ENCODE measurements around the gene VTA1. TPM values are rescaled to one million over a fixed set of nuclear protein-coding genes. Genes with fewer than 3 reads are reported as not detected.
A peak's percentile ranks its signal among the peaks of the same experiment; 100 is the strongest.

The VTA1 gene
- total and polyA plus RNA-seq, 2 of the 13 experiments (the other 11 are each of a cell fraction or from before 2014, with no cell fraction given) = 70.7 to 89.1 TPM

DNA sequence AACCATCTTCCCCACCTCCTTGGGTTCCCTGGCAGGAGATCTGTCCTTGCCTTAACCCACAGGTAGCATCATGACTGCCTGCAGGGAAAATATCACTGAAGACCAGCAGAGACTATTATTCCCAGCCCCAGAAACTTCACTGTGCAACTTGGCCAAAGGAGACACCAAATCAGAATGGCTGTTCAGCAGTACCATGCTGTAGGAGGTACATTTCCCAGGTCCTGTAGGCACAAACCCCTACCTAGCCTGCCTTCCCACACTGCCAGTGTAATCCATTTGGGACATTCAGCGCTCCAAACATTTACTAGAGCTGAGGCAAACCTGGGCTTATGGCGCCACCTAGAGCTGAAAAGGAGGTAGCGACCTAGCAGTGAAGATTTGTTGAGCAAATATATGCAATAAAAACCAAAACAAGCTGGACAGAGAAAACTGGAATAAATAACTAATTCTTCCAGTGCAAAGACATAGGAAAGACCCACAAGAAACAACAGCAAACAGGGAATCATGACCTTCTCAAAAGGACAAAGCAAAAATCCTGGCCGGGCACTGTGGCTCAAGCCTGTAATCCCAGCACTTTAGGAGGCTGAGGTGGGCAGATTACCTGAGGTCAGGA lies 60.3 kb downstream of the VTA1 start (continued):
- TF ChIP-seq, protein P1, sequence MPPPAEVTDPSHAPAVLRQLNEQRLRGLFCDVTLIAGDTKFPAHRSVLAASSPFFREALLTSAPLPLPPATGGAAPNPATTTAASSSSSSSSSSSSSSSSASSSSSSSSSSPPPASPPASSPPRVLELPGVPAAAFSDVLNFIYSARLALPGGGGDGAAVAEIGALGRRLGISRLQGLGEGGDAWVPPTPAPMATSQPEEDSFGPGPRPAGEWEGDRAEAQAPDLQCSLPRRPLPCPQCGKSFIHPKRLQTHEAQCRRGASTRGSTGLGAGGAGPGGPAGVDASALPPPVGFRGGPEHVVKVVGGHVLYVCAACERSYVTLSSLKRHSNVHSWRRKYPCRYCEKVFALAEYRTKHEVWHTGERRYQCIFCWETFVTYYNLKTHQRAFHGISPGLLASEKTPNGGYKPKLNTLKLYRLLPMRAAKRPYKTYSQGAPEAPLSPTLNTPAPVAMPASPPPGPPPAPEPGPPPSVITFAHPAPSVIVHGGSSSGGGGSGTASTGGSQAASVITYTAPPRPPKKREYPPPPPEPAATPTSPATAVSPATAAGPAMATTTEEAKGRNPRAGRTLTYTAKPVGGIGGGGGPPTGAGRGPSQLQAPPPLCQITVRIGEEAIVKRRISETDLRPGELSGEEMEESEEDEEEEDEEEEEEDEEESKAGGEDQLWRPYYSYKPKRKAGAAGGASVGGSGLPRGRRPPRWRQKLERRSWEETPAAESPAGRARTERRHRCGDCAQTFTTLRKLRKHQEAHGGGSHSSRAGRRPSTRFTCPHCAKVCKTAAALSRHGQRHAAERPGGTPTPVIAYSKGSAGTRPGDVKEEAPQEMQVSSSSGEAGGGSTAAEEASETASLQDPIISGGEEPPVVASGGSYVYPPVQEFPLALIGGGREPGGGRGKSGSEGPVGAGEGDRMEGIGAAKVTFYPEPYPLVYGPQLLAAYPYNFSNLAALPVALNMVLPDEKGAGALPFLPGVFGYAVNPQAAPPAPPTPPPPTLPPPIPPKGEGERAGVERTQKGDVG (CRISPR knock-in tag; IDR thresholded peaks at IDR 0.05; ENCODE audit: borderline replicate concordance) = no peak
- TF ChIP-seq GATAD1 (CRISPR knock-in tag; IDR thresholded peaks at IDR 0.05) = peak; percentile 28; the same call in 1 of the 2 replicates
- no peak for TF ChIP-seq ZNF230 (CRISPR knock-in tag; IDR thresholded peaks at IDR 0.05)
- TF ChIP-seq KLF6 (CRISPR knock-in tag; IDR thresholded peaks at IDR 0.05) = no peak
- TF ChIP-seq, protein P2, sequence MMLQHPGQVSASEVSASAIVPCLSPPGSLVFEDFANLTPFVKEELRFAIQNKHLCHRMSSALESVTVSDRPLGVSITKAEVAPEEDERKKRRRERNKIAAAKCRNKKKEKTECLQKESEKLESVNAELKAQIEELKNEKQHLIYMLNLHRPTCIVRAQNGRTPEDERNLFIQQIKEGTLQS (CRISPR knock-in tag; IDR thresholded peaks at IDR 0.05) = no peak
- no peak for TF ChIP-seq ZSCAN25 (CRISPR knock-in tag; IDR thresholded peaks at IDR 0.05)
- TF ChIP-seq, protein P3, sequence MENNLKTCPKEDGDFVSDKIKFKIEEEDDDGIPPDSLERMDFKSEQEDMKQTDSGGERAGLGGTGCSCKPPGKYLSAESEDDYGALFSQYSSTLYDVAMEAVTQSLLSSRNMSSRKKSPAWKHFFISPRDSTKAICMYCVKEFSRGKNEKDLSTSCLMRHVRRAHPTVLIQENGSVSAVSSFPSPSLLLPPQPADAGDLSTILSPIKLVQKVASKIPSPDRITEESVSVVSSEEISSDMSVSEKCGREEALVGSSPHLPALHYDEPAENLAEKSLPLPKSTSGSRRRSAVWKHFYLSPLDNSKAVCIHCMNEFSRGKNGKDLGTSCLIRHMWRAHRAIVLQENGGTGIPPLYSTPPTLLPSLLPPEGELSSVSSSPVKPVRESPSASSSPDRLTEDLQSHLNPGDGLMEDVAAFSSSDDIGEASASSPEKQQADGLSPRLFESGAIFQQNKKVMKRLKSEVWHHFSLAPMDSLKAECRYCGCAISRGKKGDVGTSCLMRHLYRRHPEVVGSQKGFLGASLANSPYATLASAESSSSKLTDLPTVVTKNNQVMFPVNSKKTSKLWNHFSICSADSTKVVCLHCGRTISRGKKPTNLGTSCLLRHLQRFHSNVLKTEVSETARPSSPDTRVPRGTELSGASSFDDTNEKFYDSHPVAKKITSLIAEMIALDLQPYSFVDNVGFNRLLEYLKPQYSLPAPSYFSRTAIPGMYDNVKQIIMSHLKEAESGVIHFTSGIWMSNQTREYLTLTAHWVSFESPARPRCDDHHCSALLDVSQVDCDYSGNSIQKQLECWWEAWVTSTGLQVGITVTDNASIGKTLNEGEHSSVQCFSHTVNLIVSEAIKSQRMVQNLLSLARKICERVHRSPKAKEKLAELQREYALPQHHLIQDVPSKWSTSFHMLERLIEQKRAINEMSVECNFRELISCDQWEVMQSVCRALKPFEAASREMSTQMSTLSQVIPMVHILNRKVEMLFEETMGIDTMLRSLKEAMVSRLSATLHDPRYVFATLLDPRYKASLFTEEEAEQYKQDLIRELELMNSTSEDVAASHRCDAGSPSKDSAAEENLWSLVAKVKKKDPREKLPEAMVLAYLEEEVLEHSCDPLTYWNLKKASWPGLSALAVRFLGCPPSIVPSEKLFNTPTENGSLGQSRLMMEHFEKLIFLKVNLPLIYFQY (CRISPR knock-in tag; IDR thresholded peaks at IDR 0.05; ENCODE audit: borderline replicate concordance) = no peak
- TF ChIP-seq GPN1 (CRISPR knock-in tag; IDR thresholded peaks at IDR 0.05; ENCODE audit: borderline replicate concordance) = no peak
- TF ChIP-seq NFE2L2 (IDR thresholded peaks at IDR 0.05; ENCODE audit: low read length) = no peak
- no peak for TF ChIP-seq ZNF614 (CRISPR knock-in tag; IDR thresholded peaks at IDR 0.05; ENCODE audit: borderline replicate concordance)
- TF ChIP-seq, protein P4, sequence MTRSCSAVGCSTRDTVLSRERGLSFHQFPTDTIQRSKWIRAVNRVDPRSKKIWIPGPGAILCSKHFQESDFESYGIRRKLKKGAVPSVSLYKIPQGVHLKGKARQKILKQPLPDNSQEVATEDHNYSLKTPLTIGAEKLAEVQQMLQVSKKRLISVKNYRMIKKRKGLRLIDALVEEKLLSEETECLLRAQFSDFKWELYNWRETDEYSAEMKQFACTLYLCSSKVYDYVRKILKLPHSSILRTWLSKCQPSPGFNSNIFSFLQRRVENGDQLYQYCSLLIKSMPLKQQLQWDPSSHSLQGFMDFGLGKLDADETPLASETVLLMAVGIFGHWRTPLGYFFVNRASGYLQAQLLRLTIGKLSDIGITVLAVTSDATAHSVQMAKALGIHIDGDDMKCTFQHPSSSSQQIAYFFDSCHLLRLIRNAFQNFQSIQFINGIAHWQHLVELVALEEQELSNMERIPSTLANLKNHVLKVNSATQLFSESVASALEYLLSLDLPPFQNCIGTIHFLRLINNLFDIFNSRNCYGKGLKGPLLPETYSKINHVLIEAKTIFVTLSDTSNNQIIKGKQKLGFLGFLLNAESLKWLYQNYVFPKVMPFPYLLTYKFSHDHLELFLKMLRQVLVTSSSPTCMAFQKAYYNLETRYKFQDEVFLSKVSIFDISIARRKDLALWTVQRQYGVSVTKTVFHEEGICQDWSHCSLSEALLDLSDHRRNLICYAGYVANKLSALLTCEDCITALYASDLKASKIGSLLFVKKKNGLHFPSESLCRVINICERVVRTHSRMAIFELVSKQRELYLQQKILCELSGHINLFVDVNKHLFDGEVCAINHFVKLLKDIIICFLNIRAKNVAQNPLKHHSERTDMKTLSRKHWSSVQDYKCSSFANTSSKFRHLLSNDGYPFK (CRISPR knock-in tag; IDR thresholded peaks at IDR 0.05; ENCODE audit: borderline replicate concordance) = no peak
- no peak for TF ChIP-seq NCOR1 (IDR thresholded peaks at IDR 0.05; ENCODE audit: borderline replicate concordance, low read length)
- TF ChIP-seq ZNF264 (CRISPR knock-in tag; IDR thresholded peaks at IDR 0.05) = no peak
- no peak for TF ChIP-seq FOXA1 (IDR thresholded peaks at IDR 0.05)
- TF ChIP-seq FOXA1 (CRISPR knock-in tag; IDR thresholded peaks at IDR 0.05) = no peak
- no peak for TF ChIP-seq SMYD3 (CRISPR knock-in tag; IDR thresholded peaks at IDR 0.05)
- TF ChIP-seq TRIM24 (CRISPR knock-in tag; IDR thresholded peaks at IDR 0.05) = no peak
- TF ChIP-seq HHEX (CRISPR knock-in tag; IDR thresholded peaks at IDR 0.05) = no peak
- TF ChIP-seq, protein P5, sequence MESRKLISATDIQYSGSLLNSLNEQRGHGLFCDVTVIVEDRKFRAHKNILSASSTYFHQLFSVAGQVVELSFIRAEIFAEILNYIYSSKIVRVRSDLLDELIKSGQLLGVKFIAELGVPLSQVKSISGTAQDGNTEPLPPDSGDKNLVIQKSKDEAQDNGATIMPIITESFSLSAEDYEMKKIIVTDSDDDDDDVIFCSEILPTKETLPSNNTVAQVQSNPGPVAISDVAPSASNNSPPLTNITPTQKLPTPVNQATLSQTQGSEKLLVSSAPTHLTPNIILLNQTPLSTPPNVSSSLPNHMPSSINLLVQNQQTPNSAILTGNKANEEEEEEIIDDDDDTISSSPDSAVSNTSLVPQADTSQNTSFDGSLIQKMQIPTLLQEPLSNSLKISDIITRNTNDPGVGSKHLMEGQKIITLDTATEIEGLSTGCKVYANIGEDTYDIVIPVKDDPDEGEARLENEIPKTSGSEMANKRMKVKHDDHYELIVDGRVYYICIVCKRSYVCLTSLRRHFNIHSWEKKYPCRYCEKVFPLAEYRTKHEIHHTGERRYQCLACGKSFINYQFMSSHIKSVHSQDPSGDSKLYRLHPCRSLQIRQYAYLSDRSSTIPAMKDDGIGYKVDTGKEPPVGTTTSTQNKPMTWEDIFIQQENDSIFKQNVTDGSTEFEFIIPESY (CRISPR knock-in tag; IDR thresholded peaks at IDR 0.05) = peak; percentile 89

Data from HepG2 (cell line).